DMS79 treated with DMSO at 0.1 percent for 48 hours (cell line): ENCODE data around the gene DCAF12.
A peak's percentile ranks its signal among the peaks of the same experiment; 100 is the strongest.

Experiments used
- DNase-seq: peaks from one replicate; lab custom pipeline; 2025; lab: John Stamatoyannopoulos, UW

Gene DCAF12

DNA sequence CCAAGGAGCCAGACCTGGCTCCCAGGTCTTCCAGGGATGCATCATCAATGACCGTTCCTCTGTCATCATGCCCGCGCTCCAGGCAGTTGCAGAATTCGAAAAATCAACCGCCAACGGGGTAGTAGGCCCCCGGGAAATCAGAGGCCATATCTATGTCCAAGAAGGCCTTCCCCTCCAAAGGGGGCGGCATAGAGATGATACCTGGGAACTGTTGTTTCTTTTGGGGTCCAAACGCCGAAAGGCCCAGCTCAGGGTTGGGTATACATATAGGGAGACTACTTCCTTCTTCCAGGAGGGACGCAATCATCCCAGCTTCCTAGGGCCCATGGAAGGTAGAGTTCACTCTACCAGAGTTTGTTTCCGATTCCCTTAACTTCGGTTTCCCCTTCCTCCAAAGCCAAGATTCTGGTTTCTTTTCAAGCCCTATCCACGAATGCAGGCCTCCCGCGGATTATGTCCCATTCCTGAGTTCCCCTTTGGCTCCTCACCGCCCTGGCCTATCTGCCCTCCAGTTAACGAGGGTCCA, 754 bp downstream of the DCAF12 start:
- no peak for DNase-seq

DNA sequence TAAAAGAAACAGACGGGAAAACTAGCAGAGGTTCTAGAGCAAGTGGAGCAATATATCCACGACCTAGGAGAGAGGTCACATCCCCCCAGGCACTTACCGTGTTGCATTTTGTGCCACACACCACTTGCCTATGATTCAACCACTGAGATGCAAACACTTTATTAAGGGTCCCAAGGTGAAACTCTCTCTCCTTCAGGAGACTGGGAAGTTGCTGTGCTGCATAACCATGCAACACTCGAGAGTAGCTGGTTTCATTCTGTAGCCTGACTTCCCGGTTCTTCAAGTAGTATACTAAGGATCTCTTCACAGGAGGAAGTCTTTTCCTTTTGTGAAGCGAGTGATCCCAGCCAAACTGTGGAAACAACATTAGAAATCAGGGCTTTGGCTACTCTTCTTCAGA, 1.6 kb downstream of the DCAF12 start:
- DNase-seq, result peak; percentile 52

- no peak for DNase-seq
These were observed 2.4 kb downstream of the DCAF12 start for GRCh38 chr9:34124099-34124498.

- DNase-seq, result no peak
These were observed 2.8 kb downstream of the DCAF12 start for GRCh38 chr9:34123682-34124081.

GRCh38 chr9:34121996-34122395, 4.5 kb downstream of the DCAF12 start:
- DNase-seq, result no peak

GRCh38 chr9:34119713-34120112, 6.8 kb downstream of the DCAF12 start:
- DNase-seq, result no peak

GRCh38 chr9:34114436-34114835, 12.1 kb downstream of the DCAF12 start:
- peak; percentile 10 for DNase-seq

DNA sequence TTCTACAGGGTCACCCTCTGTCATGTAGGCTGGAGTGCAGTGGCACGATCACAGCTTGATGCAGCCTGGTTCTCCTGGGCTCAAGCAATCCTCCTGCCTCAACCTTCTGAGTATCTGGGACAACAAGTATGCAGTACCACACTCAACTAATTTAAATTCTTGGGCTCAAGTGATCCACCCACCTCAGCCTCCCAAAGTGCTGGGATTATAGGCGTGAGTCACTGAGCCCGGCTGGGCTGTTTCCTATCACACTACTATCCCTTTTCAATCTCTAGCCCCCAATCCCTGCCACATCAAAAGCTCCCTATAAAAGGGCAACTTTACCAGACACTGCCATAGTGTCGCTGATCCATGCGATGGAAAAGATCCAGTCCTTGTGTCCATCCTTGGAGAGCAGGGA, 20.4 kb downstream of the DCAF12 start:
- no peak for DNase-seq

GRCh38 chr9:34102796-34103195, 23.7 kb downstream of the DCAF12 start:
- no peak for DNase-seq

GRCh38 chr9:34098307-34098706, 28.2 kb downstream of the DCAF12 start:
- DNase-seq, result no peak

GRCh38 chr9:34097865-34098264, 28.6 kb downstream of the DCAF12 start:
- no peak for DNase-seq

GRCh38 chr9:34096751-34097150, 29.7 kb downstream of the DCAF12 start:
- no peak for DNase-seq

GRCh38 chr9:34093578-34093977, 32.9 kb downstream of the DCAF12 start:
- no peak for DNase-seq

DNA sequence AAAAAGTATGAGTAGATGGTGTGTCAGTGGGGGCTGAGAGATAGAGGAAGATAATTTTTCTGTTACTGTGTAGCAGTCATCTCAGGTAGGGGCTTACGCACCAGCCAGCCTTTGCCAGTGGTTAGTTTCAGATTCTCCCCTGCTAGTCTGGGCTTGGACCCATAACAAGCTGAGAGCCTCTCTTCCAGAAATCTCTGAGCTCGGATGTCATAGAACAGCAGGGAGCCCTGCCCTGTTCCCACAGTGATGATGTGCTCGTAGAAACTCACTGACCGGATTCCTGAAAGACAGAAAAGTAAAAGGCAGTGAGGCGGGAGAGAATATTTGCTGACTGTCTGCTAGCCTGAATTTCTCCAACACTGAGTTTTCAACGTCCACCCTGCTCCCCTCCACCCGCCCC, 37.2 kb downstream of the DCAF12 start:
- no peak for DNase-seq

DNA sequence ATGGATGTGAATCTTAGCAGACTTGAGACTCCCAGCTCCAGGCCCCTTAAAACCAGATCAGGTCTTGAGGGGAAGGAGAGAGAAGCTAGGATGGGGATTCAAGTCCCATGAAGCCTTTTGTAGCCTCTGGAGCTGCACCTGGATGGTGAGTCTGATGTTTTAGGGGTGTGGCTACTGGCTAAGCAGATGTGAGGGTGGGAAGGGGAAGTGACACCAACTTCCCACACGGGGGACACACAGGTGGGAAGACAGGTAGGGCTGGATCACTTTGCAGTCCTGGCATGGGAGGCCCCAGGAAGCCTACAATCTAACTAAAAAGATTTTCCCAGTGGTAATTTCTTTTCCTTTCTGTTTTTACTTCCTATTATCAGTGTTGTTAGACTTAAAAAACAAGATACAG, 39.1 kb downstream of the DCAF12 start:
- DNase-seq, result no peak

DNA sequence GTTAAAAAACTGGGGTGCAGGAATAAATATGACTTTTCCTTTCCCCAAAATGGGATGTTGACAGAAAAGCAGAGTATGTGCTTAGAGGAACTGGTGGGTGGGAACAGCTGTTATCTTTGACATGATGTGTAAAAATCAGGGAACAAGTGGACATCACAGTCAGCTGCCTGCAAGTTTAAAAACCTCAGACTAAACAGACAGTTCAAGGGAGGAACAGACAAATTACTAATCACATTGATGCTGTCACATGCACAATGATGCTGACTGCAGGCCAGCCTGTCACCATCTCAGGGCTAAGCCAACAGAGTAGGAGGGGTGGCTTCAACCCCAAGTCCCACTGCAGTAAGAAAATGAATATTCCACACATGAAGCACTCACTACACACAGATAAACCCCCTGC, 39.6 kb downstream of the DCAF12 start:
- DNase-seq, result no peak

DNA sequence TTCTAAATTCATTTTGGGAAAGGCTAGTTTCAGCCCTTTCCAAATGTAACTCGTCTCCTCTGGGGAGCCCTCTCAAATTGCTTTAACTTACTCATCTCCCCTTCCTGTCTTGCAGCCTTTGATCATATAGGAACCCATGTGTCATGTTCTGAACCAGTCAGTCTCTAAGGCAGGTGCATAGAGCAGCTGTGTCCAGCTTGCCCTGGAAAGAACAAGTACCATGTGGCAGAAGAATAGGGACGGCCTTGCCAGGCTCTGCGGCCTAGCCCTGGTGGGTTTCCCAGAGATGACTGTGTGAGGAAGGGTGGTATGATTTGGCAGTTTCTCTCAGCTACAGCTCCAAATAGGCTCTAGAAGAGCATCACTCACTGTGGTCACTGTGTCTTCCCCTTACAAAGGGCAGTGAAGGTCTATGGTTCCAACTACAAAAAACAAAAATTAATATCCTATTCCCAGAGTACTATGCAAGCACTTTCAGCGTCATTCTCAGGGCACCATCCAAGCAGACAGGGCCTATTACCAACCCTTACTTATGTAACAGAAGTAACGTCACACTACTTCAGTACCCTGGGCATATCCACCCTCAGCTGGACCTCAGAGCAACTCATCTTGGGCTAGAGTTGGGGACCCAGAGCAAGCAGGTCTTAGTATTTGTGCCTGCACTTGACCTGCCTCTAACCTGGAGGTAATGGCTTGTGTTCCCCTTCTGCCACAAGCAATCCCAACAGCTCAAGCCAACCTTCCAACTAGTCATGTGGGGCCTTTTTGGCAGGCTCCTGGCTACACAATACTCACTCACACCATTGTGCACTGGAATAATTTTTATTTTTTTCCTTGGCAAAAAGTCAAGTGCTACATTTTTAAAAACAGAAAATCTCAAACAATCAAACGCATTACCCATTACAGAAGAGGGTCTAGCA, 40.7 kb downstream of the DCAF12 start:
- DNase-seq, result no peak

DNA sequence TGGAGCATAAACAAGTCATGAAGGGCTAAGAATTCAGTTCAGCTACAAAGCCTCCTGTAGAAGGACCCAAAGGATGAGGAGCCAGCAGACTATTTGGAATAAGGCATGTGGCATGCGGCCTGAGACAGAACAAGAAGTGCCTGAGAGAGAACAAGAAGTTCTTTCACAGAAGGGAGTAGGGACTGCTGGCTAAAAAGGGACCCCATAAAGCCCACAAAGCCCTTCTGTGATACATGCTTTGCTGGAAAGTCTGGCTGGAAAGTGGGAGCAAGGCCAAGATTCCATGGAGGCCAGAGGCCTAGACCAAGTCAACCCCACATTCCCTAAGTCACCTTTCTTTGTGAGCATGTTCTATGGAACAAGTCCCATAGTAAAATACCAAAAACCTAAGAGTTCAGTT, 41.9 kb downstream of the DCAF12 start:
- DNase-seq, result no peak

DNA sequence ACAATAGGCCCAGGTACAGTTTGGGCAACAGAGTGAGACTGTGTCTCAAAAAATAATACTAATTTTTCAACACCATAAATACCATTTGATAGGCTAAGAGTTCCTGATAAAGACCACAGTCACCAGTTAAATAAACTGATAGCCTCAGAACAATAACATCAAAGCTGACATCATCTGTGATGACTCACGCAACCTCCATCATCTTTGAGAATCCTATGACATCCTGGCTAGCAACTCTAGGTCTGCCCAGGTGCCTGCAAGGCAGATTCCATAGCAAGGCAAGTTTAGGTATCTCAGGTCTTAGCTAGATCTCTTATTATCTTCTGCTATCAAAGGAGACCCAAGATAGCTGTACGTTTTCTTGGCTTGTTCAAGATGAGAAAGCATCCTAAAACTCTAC, 47.3 kb downstream of the DCAF12 start:
- DNase-seq, result no peak

DNA sequence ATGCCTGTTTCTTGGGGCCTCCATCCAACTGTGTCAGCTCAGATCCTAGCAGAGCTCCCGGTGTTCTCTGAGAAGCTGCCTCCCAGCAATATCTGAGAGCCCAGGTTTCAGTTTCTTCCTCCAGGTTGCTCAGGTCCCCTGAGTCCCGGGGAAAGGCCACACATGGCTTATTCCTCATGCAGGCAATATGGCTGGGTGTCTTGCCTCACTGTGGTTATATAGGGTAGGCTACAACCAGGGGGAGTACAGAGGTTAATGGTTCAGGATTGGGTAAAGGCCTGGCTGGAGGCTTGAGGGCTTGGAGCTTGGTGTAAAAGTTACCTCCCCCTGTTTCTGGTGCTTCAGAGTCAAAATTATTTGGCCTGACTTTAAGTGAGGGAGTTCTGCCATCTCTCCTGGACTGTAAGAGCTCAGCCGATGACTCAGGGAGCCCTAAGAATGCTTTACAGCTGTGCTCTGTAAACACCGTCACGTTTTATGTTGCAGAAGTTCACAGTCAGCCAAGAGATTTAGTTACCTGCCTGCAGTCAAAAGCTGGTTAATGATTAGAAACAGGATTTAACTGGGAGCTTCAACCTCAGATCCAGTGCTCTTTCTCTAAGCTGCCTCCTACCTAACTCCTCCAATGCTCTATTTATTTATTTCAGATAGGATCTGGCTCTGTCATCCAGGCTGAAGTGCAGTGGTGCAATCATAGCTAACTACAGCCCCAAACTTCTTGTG, 53.5 kb downstream of the DCAF12 start:
- peak; percentile 84 for DNase-seq

DNA sequence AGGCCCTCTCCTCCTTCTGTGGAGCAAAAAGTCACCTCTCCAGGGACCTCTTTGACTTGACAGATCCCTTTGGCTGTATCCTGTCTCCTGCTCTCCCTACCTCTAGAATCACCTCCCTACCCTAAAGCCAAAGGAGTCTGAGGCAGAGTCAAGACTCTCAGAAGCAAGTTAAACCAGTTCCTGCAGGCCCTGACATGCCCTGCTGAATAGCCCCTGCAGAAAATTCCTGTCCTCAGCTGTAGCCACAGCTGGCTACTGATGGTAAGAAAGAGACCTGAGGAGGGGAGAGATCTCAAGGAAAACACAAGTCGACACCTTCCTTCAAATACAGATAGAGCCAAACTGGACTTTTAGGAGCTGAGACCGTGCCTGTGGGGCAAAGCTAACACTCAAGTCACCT, 54.1 kb downstream of the DCAF12 start:
- DNase-seq, result peak; percentile 92

DNA sequence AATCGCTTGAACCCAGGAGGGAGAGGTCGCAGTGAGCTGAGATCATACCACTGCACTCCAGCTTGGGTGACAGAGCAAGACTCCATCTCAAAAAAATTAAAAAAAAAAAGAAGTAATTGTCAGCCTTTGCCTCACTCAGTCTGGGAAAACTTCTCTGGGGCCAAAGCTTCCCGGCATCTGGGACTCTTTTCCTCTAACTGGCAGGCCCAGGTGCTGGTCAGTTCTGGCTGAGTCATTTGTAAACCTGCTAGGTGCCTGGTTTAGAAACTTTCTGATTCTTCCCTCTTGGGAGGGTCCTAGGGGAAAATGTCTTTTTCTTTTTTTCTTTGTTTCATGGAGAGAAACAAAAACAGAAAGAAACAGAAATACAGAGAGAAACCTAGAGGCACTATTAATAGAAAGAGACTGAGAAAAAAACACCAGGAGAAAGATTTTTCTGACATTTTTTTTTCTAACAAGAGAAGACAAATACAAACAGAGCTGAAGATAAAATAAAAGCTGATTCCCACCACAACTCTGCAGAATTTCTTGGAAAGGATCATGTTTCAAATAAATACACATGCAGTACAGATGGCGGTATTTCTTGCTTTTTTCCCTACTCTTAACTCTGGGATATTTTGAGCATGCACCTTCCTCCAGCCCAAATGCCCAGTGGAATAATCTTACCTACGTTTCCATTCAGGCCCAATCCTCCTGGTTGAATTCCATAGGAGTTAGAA, 55.7 kb downstream of the DCAF12 start:
- DNase-seq, result no peak
